IPS DF 6.9 (cell line): Measurements from ENCODE around the gene KLHL18.
"Not testable (repeated sequence)": the region's sequence is repeated elsewhere in the genome, so short reads cannot be mapped to it uniquely, and the experiment has no call there.

Experiments used
- DNase-seq: peaks from one replicate; pipeline ENCODE4 v3.0.0-alpha.2; 2013; ENCODE audit warnings: low read depth, low spot score
- H3K27ac ChIP-seq: one replicate; pipeline ENCODE4 v1.5.1; 2013; ENCODE audit warnings: low read length, control low read depth
- H3K27me3 ChIP-seq: 2 replicates; pipeline ENCODE4 v1.6.1; 2013; ENCODE audit warnings: mild to moderate bottlenecking, low read length; ENCODE audit not compliant: control insufficient read depth, insufficient read depth
- H3K36me3 ChIP-seq: 2 replicates; pipeline ENCODE4 v1.6.1; 2013; ENCODE audit warnings: low read length; ENCODE audit not compliant: control insufficient read depth, insufficient read depth
- H3K4me1 ChIP-seq: 2 replicates; pipeline ENCODE4 v1.6.1; 2013; ENCODE audit warnings: low read length; ENCODE audit not compliant: control insufficient read depth, insufficient read depth
- H3K4me3 ChIP-seq: 2 replicates; pipeline ENCODE4 v1.5.1; 2013; ENCODE audit warnings: mild to moderate bottlenecking, low read length
- H3K9me3 ChIP-seq: 2 replicates; pipeline ENCODE4 v1.6.1; 2013; ENCODE audit warnings: low read length, inconsistent platforms; ENCODE audit not compliant: control insufficient read depth, insufficient read depth
- WGBS: extraction: QIAGEN DNeasy Blood & Tissue Kit; methylation state at CpG from one replicate; pipeline ENCODE4 v1.1.7; 2013; ENCODE audit warnings: mixed read lengths, missing lambda C conversion rate; ENCODE audit not compliant: insufficient read length, insufficient coverage; 5-methylcytosine and 5-hydroxymethylcytosine counted together

The KLHL18 gene

DNA sequence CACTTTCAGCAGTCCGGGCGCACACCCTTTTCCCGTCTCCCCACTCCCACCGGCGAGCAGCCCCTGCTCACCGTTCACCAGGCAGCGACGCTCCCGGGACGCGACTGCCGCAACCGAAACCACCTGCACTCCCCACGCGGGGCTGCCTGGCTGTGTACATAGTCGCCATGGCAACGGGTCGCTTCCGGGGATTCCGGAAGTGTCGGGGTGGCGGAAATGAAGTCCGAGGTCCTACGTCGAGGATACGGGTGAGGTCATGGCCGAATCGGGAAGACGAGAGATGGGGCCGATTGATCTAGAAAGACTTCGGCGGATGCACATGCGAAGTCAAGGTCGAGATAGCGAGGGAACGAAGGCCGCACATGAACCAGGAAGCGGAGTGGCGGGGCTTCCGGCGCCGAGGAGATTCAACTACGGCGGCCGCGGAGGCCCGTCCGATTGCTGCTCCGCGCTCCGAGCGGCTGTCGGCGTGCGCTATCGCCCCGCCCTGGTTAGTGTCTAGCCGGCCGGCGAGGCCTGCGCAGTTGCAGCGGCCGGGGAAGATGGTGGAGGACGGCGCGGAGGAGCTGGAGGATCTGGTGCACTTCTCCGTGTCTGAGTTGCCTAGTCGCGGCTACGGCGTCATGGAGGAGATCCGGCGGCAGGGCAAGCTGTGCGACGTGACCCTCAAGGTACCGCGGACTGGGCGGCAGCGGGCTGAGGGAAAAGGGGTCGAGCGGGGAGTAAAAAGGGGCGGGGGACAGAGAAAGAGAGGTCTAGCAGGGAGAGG, at the start of gene KLHL18, which contains the start of gene KIF9:
TSS of gene KLHL18 (plus strand) at position 521 of the 769 bp plus-strand sequence. CDS start at position 543, 22 bp downstream.
TSS of gene KIF9 (minus strand) at position 376 of the 769 bp plus-strand sequence. CDS start 5,425 bp downstream, outside the sequence.
- no CpG with 5 or more reads among the region's 82 CpGs for WGBS

DNA sequence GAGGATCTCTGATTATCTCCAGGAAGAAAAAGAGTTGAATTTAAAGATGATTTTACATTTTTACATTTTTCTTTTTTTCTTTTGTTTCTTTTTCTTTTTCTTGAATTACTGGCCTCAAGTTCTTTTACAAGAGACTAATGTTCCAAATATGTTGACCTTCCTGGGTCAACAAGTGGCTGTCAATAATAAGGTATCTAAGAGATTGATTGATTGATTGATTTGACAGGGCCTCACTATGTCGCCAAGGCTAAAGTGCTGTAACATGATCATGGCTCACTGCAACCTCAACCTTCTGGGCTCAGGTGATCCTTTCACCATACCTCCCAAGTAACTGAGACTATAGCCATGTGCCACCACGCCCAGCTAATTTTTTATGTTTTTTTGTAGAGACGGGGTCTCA, 44.7 kb upstream of the KLHL18 start:
- Histone ChIP-seq H3K36me3 (no peaks in the 10 kb centered on the region), H3K27ac (no peak overlapping the region), H3K27me3 (no peaks in the 10 kb centered on the region), H3K9me3 (no peaks in the 10 kb centered on the region), H3K4me3 (no peak overlapping the region), H3K4me1 (no peaks in the 10 kb centered on the region)
- WGBS, result no CpG with 5 or more reads among the region's 3 CpGs
- DNase-seq, result no peak

More for the DNA sequence above, at the start of gene KLHL18, which contains the start of gene KIF9:
- Histone ChIP-seq H3K27ac (no peak within 1 kb of the TSS), H3K36me3 (no peaks in the 10 kb centered on the region), H3K4me1 (no peaks in the 10 kb centered on the region; the same call in 1 of the 2 replicates), H3K27me3 (no peaks in the 10 kb centered on the region), H3K9me3 (no peaks in the 10 kb centered on the region), H3K4me3 (peak within 1 kb of the TSS; percentile 71)
- peak; percentile 83 for DNase-seq

DNA sequence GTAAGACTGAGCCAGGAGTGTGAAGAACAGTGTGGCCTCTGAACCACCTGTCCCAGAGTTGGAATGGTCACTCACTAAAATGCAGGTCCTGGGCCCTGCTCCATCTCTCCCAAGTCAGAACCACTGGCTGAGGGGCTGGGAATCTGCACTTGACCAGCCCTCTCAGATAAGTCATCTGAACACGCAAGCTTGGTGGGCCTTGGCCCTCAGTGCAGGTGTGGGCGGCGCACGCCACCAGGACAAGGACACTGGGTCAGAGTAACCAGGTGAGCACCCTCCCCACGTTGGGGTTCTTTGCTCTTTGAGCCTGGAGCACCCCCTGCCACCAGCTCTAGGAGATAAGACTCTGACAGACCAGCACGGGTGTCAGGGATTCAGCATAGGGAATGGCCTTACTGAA, 42.8 kb upstream of the KLHL18 start:
- Histone ChIP-seq H3K4me3 (no peak overlapping the region), H3K4me1 (no peaks in the 10 kb centered on the region), H3K27ac (no peak overlapping the region), H3K9me3 (no peaks in the 10 kb centered on the region), H3K36me3 (no peaks in the 10 kb centered on the region), H3K27me3 (no peaks in the 10 kb centered on the region)
- DNase-seq, result no peak
- WGBS, result no CpG with 5 or more reads among the region's 6 CpGs

DNA sequence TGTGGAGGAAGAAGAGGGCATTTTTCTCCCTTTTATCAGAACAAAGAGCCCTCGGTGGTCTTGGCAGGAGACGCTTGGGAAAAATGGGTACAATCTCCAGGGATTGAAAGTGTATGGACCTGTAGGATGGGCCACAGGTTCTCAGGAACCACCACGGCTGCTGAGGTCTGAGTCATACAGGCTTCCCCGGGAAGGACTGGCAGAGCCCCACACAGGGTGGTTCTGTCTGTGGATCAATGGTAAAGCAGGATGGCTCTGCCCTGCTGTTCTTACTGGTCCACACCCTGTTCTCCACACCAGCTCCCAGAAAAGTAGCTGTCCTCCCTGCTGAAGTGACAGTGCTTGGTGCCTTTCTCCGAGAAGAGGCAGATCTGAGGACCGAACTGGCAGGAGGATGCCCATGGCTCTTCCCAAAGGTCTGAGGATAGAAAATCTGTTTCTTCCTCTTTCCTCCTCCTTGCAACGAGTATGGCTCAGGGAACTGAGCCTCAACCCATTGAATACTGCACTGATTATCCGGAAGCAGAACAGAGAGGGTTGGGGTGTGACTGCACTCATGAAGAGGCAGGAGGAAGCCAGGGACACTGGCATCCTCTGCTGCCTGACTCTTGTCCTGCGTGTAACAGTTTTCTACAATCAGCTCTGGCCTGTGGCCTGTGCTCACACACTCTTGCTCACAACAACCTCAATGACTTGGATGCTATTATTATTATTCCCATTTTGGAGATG, 39.2 kb upstream of the KLHL18 start:
- H3K9me3 ChIP-seq, result no peaks in the 10 kb centered on the region
- no peaks in the 10 kb centered on the region for H3K27me3 ChIP-seq
- H3K4me3 ChIP-seq, result no peak overlapping the region
- no CpG with 5 or more reads among the region's 9 CpGs for WGBS
- no peaks in the 10 kb centered on the region for H3K36me3 ChIP-seq
- no peak overlapping the region for H3K27ac ChIP-seq
- DNase-seq, result no peak
- H3K4me1 ChIP-seq, result no peaks in the 10 kb centered on the region

DNA sequence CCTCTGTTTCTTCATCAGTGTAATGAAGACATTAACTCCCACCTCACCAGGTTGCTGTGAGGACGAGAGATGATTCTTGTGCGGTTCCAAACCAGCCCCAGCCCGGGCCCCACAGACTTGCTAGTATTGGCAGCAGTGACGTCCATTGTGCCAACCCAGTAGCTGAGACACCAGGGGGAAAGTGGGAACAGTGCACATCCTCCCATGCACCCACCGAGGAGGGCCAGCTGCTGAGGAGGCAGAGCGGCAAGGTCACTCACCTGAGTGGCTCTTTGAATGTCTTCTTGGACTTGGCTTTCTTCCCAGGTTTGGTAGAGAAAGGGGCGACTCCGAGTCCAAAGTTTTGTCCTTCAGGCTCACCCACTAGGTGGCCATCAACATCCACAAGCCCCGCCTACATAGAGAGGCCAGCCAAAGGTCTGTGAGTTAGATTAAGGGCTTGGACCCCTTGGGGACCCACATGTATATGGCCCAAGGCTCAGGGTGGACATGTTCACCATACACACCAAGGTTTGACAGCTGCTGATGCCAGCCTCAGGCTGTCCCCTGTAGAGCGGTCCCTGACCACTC, 38.1 kb upstream of the KLHL18 start:
- WGBS, result no CpG with 5 or more reads among the region's 10 CpGs
- H3K4me1 ChIP-seq, result no peaks in the 10 kb centered on the region
- no peaks in the 10 kb centered on the region for H3K27me3 ChIP-seq
- no peak for DNase-seq
- no peaks in the 10 kb centered on the region for H3K9me3 ChIP-seq
- no peak overlapping the region for H3K27ac ChIP-seq
- no peak overlapping the region for H3K4me3 ChIP-seq
- no peaks in the 10 kb centered on the region for H3K36me3 ChIP-seq

DNA sequence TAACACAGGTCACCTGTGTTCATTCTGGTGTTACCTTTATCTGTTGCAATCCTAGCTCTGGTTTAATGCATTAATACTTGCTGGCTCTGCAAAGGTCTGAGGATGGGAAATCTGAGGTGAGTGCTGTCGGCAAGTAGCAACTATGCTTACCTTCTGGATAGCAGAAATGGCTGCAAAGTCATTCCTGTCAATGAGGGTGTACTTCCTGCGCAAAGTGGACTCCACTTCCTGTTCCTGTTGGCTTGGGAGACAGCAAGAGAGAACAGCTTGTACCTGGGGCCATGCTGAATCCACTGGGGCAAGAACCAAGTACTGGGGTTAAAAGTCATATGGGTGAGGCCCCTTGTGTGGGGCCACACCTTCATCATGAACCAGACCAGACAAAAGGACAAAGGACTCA, 37.5 kb upstream of the KLHL18 start:
- Histone ChIP-seq H3K27me3 (no peaks in the 10 kb centered on the region), H3K27ac (no peak overlapping the region), H3K36me3 (no peaks in the 10 kb centered on the region), H3K9me3 (no peaks in the 10 kb centered on the region), H3K4me3 (no peak overlapping the region), H3K4me1 (no peaks in the 10 kb centered on the region)
- no peak for DNase-seq
- WGBS, result no CpG with 5 or more reads among the region's 2 CpGs

DNA sequence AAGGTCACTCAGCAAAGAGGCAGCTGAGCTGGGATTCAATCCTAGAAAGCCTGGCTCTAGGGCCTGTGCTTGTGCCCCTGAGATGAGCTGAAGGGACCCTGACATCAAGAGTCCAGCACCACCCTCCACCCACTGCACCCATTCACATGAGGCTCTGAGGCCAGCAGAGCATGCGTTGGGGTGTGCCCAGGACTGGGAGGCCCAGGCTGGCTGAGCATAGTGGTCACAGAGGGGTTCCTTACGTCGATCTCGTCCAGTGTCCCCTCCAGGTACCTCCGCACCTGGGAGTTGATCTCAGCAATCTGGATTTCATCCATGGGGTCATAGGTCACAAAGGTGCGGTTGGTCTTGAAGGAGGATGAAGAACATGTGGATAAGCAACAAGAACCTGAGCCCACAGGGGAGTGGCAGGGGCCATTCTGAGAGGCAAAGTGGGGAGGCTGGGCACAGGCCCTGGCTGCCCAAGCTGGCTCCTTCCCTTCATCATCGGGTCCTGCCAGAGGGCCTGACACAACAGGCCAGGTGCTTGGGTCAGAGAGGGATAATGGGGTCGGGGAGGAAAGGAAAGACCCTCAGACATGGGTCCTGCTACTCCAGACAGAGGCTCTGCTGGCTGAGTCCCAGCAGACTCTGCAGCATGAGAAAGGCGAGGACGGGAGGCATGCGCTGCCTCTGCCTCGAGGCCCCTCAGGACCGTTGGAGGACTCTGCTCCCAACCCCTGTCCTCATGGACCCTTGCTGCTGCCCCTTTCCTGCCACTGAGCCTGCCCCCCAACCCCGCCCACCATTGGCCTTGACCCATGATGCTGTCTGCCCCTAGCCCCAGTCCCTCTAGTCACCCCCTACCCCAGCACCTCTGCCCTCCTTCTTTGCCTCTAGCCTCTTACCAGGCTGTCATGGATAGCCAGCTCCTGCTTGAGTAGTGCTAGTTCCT, 35.3 kb upstream of the KLHL18 start:
- H3K36me3 ChIP-seq, result no peaks in the 10 kb centered on the region
- no peaks in the 10 kb centered on the region for H3K9me3 ChIP-seq
- no peaks in the 10 kb centered on the region for H3K27me3 ChIP-seq
- no CpG with 5 or more reads among the region's 14 CpGs for WGBS
- H3K27ac ChIP-seq, result no peak overlapping the region
- DNase-seq, result no peak
- H3K4me3 ChIP-seq, result no peak overlapping the region
- H3K4me1 ChIP-seq, result no peaks in the 10 kb centered on the region

- peak; percentile 35 for DNase-seq
- no peak overlapping the region for H3K27ac ChIP-seq
- no CpG with 5 or more reads among the region's 7 CpGs for WGBS
Measured at GRCh38 chr3:47250309-47251060, 32.3 kb upstream of the KLHL18 start.

GRCh38 chr3:47251085-47251484, 31.7 kb upstream of the KLHL18 start:
- not testable (repeated sequence) for H3K27me3 ChIP-seq, H3K27ac ChIP-seq, H3K9me3 ChIP-seq, H3K4me3 ChIP-seq, H3K4me1 ChIP-seq, DNase-seq, H3K36me3 ChIP-seq
- WGBS, result no CpG with 5 or more reads among the region's 3 CpGs

More at GRCh38 chr3:47250309-47251060, 32.3 kb upstream of the KLHL18 start:
- H3K36me3 ChIP-seq, result no peaks in the 10 kb centered on the region
- no peaks in the 10 kb centered on the region for H3K4me1 ChIP-seq
- H3K4me3 ChIP-seq, result no peak overlapping the region
- no peaks in the 10 kb centered on the region for H3K9me3 ChIP-seq
- H3K27me3 ChIP-seq, result no peaks in the 10 kb centered on the region
